Activated T-helper 1 cell treated with anti-CD3 and anti-CD28 coated beads, Interleukin-12 subunit alpha, Interleukin-12 subunit beta, Interleukin-2, Interleukin-4 antibody, amounts not matched to agents 30 ng/mL and 10 ng/mL and 1 ng/mL, durations not matched to agents 14 hours and 24 hours and 36 hours (primary cell): Measurements from ENCODE around the gene TMEM80. TPM values are rescaled to one million over a fixed set of nuclear protein-coding genes. Genes with fewer than 3 reads are reported as not detected.
"Not testable (repeated sequence)": the region's sequence is repeated elsewhere in the genome, so short reads cannot be mapped to it uniquely, and the experiment has no call there.

Source experiments
- DNase-seq: peaks from one replicate; pipeline ENCODE4 v3.0.0; 2021; ENCODE audit warnings: low spot score
- H3K27ac Mint-ChIP-seq: one replicate; pipeline ENCODE4 v1.8.0; 2021; ENCODE audit warnings: mild to moderate bottlenecking, mixed read lengths
- H3K27me3 Mint-ChIP-seq: one replicate; pipeline ENCODE4 v1.8.0; 2022; ENCODE audit warnings: mild to moderate bottlenecking, moderate library complexity, mixed read lengths; ENCODE audit not compliant: insufficient read depth
- H3K36me3 Mint-ChIP-seq: one replicate; pipeline ENCODE4 v1.8.0; 2021; ENCODE audit warnings: low read depth, mixed read lengths
- H3K4me1 Mint-ChIP-seq: one replicate; pipeline ENCODE4 v1.8.0; 2021; ENCODE audit warnings: low read depth, mixed read lengths
- H3K4me3 Mint-ChIP-seq: one replicate; pipeline ENCODE4 v1.8.0; 2021; ENCODE audit warnings: mild to moderate bottlenecking, moderate library complexity, mixed read lengths
- H3K9me3 Mint-ChIP-seq: one replicate; pipeline ENCODE4 v1.8.0; 2021; ENCODE audit warnings: mixed read lengths
- intact Hi-C: fragments of 100-400 bp; cut with micrococcal nuclease; formaldehyde crosslinking; loops from one replicate; pipeline ENCODE4 v1.15.1; 2024
- total RNA-seq: library from RNA; stranded (reverse); gene quantifications from 2 replicates; pipeline ENCODE4 v1.2.3, GENCODE V29; 2022

Gene TMEM80
- total RNA-seq, 1 donor from 2014 or later: 14.2 TPM

GRCh38 chr11:688681-689080, 6.9 kb upstream of the TMEM80 start:
- H3K27ac Mint-ChIP-seq: no peak overlapping the region
- intact Hi-C loops: no loop called here
- DNase-seq: no peak
- H3K9me3 Mint-ChIP-seq: no peaks in the 10 kb centered on the region
- H3K27me3 Mint-ChIP-seq: peaks cover 2% of the 10 kb centered on the region
- H3K4me1 Mint-ChIP-seq: peaks cover 30% of the 10 kb centered on the region
- no peak overlapping the region for H3K4me3 Mint-ChIP-seq
- H3K36me3 Mint-ChIP-seq: peaks cover 44% of the 10 kb centered on the region

- no peaks in the 10 kb centered on the region for H3K9me3 Mint-ChIP-seq
- H3K4me1 Mint-ChIP-seq: peaks cover 32% of the 10 kb centered on the region
- H3K27me3 Mint-ChIP-seq: peaks cover 2% of the 10 kb centered on the region
- H3K36me3 Mint-ChIP-seq: peaks cover 36% of the 10 kb centered on the region
- intact Hi-C loops: loop anchor here (10.0 kb wide), 1 partner anchor 695 kb away; the partner anchor contains the start of gene BRSK2
- no peak overlapping the region for H3K4me3 Mint-ChIP-seq
- no peak for DNase-seq
- H3K27ac Mint-ChIP-seq: no peak overlapping the region
These were observed 6.0 kb upstream of the TMEM80 start for GRCh38 chr11:689625-690024.

GRCh38 chr11:690244-690643, 5.4 kb upstream of the TMEM80 start:
- H3K27ac Mint-ChIP-seq: peak overlapping the region; percentile 48
- H3K9me3 Mint-ChIP-seq, DNase-seq, H3K27me3 Mint-ChIP-seq, H3K4me3 Mint-ChIP-seq: not testable (repeated sequence)
- H3K36me3 Mint-ChIP-seq: peaks cover 33% of the 10 kb centered on the region
- intact Hi-C loops: loop anchor here (10.0 kb wide), 1 partner anchor 695 kb away; the partner anchor contains the start of gene BRSK2
- H3K4me1 Mint-ChIP-seq: peaks cover 32% of the 10 kb centered on the region

- Mint-ChIP-seq H3K36me3 (peaks cover 33% of the 10 kb centered on the region), H3K27ac (peak overlapping the region; percentile 67), H3K4me3 (peak overlapping the region; percentile 30), H3K4me1 (peaks cover 32% of the 10 kb centered on the region), H3K9me3 (no peaks in the 10 kb centered on the region), H3K27me3 (peaks cover 2% of the 10 kb centered on the region)
- intact Hi-C loops: loop anchor here (10.0 kb wide), 1 partner anchor 694 kb away; the partner anchor contains the start of gene BRSK2
- DNase-seq: no peak
These were observed 4.6 kb upstream of the TMEM80 start for GRCh38 chr11:690738-691633.

GRCh38 chr11:691710-692590, 3.7 kb upstream of the TMEM80 start:
- Mint-ChIP-seq H3K36me3 (peaks cover 26% of the 10 kb centered on the region), H3K27ac (peak overlapping the region; percentile 56), H3K4me3 (peak overlapping the region; percentile 88), H3K9me3 (no peaks in the 10 kb centered on the region), H3K27me3 (peaks cover 2% of the 10 kb centered on the region), H3K4me1 (peaks cover 37% of the 10 kb centered on the region)
- no peak for DNase-seq
- intact Hi-C loops: loop anchor here (10.0 kb wide), 1 partner anchor 693 kb away; the partner anchor contains the start of gene BRSK2

GRCh38 chr11:692824-693414, 2.7 kb upstream of the TMEM80 start:
- Mint-ChIP-seq H3K27ac (peak overlapping the region; percentile 92), H3K4me3 (peak overlapping the region; percentile 88), H3K36me3 (peaks cover 22% of the 10 kb centered on the region), H3K9me3 (no peaks in the 10 kb centered on the region), H3K27me3 (peaks cover 2% of the 10 kb centered on the region), H3K4me1 (peaks cover 47% of the 10 kb centered on the region)
- peak; percentile 19 for DNase-seq
- intact Hi-C loops: loop anchor here (10.0 kb wide), 1 partner anchor 692 kb away; the partner anchor contains the start of gene BRSK2

DNA sequence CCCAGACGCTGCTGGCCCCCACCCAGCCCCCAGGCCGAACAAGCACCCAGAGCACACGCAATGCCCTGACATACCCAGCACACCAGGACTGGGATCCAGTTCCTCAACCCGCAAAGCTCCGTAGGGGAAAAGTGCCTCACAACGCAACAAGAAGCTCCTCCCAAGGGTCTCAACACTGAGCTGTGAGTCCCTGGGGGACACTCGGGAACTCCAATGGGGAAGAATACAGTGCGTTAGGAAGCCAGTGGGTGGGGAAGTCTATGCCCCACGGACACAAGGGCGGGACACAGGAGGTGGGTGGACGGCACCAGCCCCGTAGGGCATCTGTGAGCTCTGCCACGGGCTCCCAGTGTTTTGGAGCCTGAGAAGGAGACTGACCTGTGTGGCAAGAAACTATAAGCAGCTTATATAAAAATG, 2.2 kb upstream of the TMEM80 start:
- Mint-ChIP-seq H3K4me1 (peaks cover 52% of the 10 kb centered on the region), H3K9me3 (no peaks in the 10 kb centered on the region), H3K27ac (peak overlapping the region; percentile 92), H3K4me3 (peak overlapping the region; percentile 88), H3K36me3 (peaks cover 20% of the 10 kb centered on the region), H3K27me3 (peaks cover 2% of the 10 kb centered on the region)
- intact Hi-C loops: loop anchor here (10.0 kb wide), 1 partner anchor 691 kb away; the partner anchor contains the start of gene BRSK2
- DNase-seq: no peak

- H3K4me1 Mint-ChIP-seq: peaks cover 52% of the 10 kb centered on the region
These were observed 1.6 kb upstream of the TMEM80 start for GRCh38 chr11:693887-694562.

GRCh38 chr11:694563-695287, 891 bp upstream of the TMEM80 start, which contains the start of gene DEAF1:
Gene DEAF1, minus strand, starts transcription at chr11:695222. Its CDS starts 175 bp downstream, at chr11:695047.
- Mint-ChIP-seq H3K4me1 (peaks cover 52% of the 10 kb centered on the region), H3K9me3 (no peaks in the 10 kb centered on the region), H3K27ac (peak within 1 kb of the TSS; percentile 93), H3K36me3 (peaks cover 18% of the 10 kb centered on the region), H3K4me3 (peak within 1 kb of the TSS; percentile 88), H3K27me3 (peaks cover 2% of the 10 kb centered on the region)
- intact Hi-C loops: loop anchor here (1.0 to 10.0 kb wide), 5 partner anchors 53 to 690 kb away; partner anchors contain the start of genes BRSK2, PHRF1, SLC25A22 and TALDO1
- peak; percentile 99 for DNase-seq

More at GRCh38 chr11:693887-694562, 1.6 kb upstream of the TMEM80 start:
- no peak for DNase-seq
- Mint-ChIP-seq H3K36me3 (peaks cover 20% of the 10 kb centered on the region), H3K27me3 (peaks cover 2% of the 10 kb centered on the region), H3K27ac (peak overlapping the region; percentile 92), H3K4me3 (peak overlapping the region; percentile 88), H3K9me3 (no peaks in the 10 kb centered on the region)
- intact Hi-C loops: loop anchor here (10.0 kb wide), 1 partner anchor 691 kb away; the partner anchor contains the start of gene BRSK2

DNA sequence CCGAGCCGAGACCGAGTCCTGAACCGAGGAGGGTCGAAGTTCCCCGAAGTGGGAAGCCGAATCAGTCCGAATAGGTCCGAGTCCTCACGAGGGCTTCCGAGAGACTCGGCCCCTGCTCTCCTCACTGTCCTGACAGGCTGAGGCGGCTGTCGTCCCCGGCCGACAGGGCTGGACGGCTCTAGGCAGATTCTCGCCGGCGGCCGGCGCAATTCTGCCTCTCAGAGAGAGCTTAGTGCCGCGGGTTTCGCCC, 403 bp upstream of the TMEM80 start:
- intact Hi-C loops: loop anchor here (1.0 to 10.0 kb wide), 5 partner anchors 52 to 690 kb away; partner anchors contain the start of genes BRSK2, PHRF1, SLC25A22 and TALDO1
- H3K4me1 Mint-ChIP-seq: peaks cover 52% of the 10 kb centered on the region
- H3K27ac Mint-ChIP-seq: peak overlapping the region; percentile 93
- H3K36me3 Mint-ChIP-seq: peaks cover 19% of the 10 kb centered on the region
- no peak for DNase-seq
- no peaks in the 10 kb centered on the region for H3K9me3 Mint-ChIP-seq
- peak overlapping the region; percentile 88 for H3K4me3 Mint-ChIP-seq
- H3K27me3 Mint-ChIP-seq: peaks cover 2% of the 10 kb centered on the region

DNA sequence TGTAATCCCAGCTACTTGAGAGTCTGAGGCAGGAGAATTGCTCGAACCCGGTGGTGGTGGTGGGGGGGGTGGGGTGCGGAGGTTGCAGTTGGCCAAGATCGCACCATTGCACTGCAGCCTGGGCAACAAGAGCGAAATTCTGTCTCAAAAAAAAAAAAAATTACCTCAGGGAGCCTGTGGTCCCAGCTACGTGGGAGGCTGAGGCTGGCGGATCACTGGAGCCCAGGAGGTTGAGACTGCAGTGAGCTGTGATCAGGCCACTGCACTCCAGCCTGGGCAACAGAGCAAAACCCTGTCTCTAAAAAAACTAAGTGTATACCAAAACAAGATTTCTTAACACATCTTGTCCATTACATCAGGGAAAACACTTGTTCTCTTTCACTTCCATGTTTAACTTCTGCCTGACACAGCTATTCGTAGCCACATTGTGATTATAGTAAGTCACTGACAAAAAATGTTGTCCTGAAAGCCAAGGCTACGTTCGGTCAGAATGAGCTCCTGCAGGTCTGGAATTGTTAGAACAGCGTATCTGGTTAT, 1.4 kb downstream of the TMEM80 start:
- H3K4me1 Mint-ChIP-seq: peaks cover 36% of the 10 kb centered on the region
- peak overlapping the region; percentile 88 for H3K4me3 Mint-ChIP-seq
- no peak overlapping the region for H3K27ac Mint-ChIP-seq
- intact Hi-C loops: loop anchor here (1.0 to 10.0 kb wide), 3 partner anchors 26 to 688 kb away; partner anchors contain the start of genes BRSK2 and SLC25A22
- H3K36me3 Mint-ChIP-seq: peaks cover 18% of the 10 kb centered on the region
- peaks cover 2% of the 10 kb centered on the region for H3K27me3 Mint-ChIP-seq
- no peaks in the 10 kb centered on the region for H3K9me3 Mint-ChIP-seq
- DNase-seq: no peak
